Measurements from ENCODE around the gene ZNF660.

GRCh38 chr3:44596621-44597020, 11.9 kb downstream of the ZNF660 start:
- TF ChIP-seq CTCF (conservative IDR thresholded peaks at IDR 0.05) (no peak), ZFX (IDR thresholded peaks at IDR 0.05) (no peak)
